Measurements from ENCODE around the gene TRIM31. TPM values are rescaled to one million over a fixed set of nuclear protein-coding genes. Genes with fewer than 3 reads are reported as not detected.
A peak's percentile ranks its signal among the peaks of the same experiment; 100 is the strongest.

Gene TRIM31
- total and polyA plus RNA-seq, 2 of the 4 experiments (the other 2 are of a cell fraction), result not detected

DNA sequence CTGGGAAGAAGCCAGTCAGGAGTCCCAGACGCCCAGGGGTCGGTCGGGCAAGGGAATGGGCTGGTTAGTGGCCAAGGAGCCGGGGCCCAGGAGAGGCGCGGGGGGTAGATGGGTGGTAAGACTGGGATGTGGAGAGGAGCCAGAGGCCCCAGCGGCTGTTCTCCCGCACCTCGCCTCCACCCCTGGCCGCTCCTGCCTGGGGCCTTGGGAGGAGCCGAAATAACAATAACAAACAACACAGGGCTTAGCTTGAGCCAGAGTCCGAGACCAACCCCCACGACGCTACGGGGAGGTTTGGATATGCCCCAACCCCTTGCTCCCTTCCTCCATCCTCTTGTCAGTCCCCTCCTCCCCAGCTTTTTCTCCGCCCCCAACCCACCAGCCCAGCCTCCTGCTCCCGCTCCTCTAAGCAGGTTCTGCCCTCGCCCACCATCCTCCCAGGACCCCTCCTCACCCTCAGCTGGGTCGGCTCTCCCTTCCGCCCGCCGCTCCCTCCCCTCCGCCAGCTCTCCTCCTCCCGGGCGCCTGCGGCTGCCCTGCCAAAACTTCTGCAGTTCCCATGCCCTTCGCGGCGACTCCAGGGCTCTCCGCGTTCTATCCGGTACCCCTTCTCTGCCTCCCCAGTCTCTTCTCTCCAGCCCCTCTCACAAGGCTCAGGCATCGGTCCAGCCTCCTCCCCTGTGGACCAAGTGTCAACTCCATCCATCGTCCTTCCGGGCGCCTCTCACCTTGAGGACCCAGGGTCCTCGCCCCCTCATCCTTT, 38.4 kb downstream of the TRIM31 start:
- peaks cover 81% of the 10 kb centered on the region for H3K27me3 ChIP-seq (ENCODE audit: control insufficient read depth, insufficient read depth, low read length)
- no peak overlapping the region for H2BK120ac ChIP-seq (ENCODE audit: low read depth, low read length)
- H3K14ac ChIP-seq (replicated peaks; ENCODE audit: low read depth, low read length), result no peak overlapping the region
- peaks cover 2% of the 10 kb centered on the region; the same call in 1 of the 2 replicates for H3K36me3 ChIP-seq (ENCODE audit: control insufficient read depth, insufficient read depth, low read length)
- ChIA-PET CTCF (interaction anchor here (0.6 kb wide), 1 partner anchor 20 kb away, joined by 3 read pairs; no protein-coding TSS in a partner anchor), POLR2A (ENCODE audit: unreplicated experiment) (no interaction called here)
- peak overlapping the region; percentile 18; the same call in 1 of the 2 replicates for H3K4me3 ChIP-seq (ENCODE audit: insufficient read depth, low read depth, low read length)
- intact Hi-C loops (cut with micrococcal nuclease), result no loop called here
- no peak for DNase-seq
- H2BK5ac ChIP-seq (ENCODE audit: low read depth, low read length, poor library complexity, severe bottlenecking), result no peak overlapping the region
- peaks cover 3% of the 10 kb centered on the region; the same call in 1 of the 2 replicates for H3K4me1 ChIP-seq (ENCODE audit: control insufficient read depth, insufficient read depth, low read length)
- BruUV-seq (replicated peaks), result no TSS peak
- H4K20me1 ChIP-seq (ENCODE audit: insufficient read depth, low read length), result no peaks in the 10 kb centered on the region
- H2AFZ ChIP-seq (replicated peaks; ENCODE audit: low read length, poor library complexity), result peak overlapping the region; percentile 76
- TF ChIP-seq NFE2L2 (IDR thresholded peaks at IDR 0.05; ENCODE audit: low read depth, low read length) (no peak), FOS (IDR thresholded peaks at IDR 0.05; ENCODE audit: low read depth, low read length) (no peak)
- H3K4me2 ChIP-seq (ENCODE audit: low read depth, low read length), result peak overlapping the region; percentile 65; the same call in 1 of the 2 replicates
- no peak overlapping the region for H2BK20ac ChIP-seq (ENCODE audit: low read depth, low read length)
- H3K56ac ChIP-seq (ENCODE audit: extremely low read depth, insufficient read depth, low read length), result no peak overlapping the region
- H3K4ac ChIP-seq (ENCODE audit: low read depth, low read length), result no peak overlapping the region
- no peak overlapping the region for H2BK15ac ChIP-seq (ENCODE audit: low read depth, low read length)
- no peak overlapping the region for H3K23ac ChIP-seq (ENCODE audit: low read depth, low read length)
- no peak overlapping the region for H2AK5ac ChIP-seq (ENCODE audit: low read depth, low read length)
- no peak overlapping the region for H3K18ac ChIP-seq (ENCODE audit: low read depth, low read length)
- dilution Hi-C loops (cut with HindIII; ENCODE audit: low sequenced_read_pairs, unreplicated experiment), result no loop called here
- no peak overlapping the region for H3K9ac ChIP-seq (ENCODE audit: low read depth, low read length)
- H3K9me1 ChIP-seq (ENCODE audit: insufficient read depth, low read length), result peaks cover 3% of the 10 kb centered on the region; the same call in 1 of the 2 replicates
- ATAC-seq (ENCODE audit: low read depth), result peak; percentile 28
- H4K91ac ChIP-seq (ENCODE audit: insufficient read depth, low read depth, low read length), result no peak overlapping the region
- 4% methylated on average over 17 of the region's 37 CpGs; no CpG with 5 or more reads in 1 of the 2 experiments for WGBS, 2 experiments (ENCODE audit: extremely low coverage in 2 of 2, insufficient read length in 1 of 2)
- no peaks in the 10 kb centered on the region for H3K9me3 ChIP-seq (ENCODE audit: control insufficient read depth, insufficient read depth, low read length)
- in situ Hi-C loops (cut with MboI; ENCODE audit: low sequenced_read_pairs), result no loop called here
- no peaks in the 10 kb centered on the region for H3K79me1 ChIP-seq (ENCODE audit: low read depth in 1 of 2, low read length in 2 of 2)
- no peak overlapping the region for H4K5ac ChIP-seq (ENCODE audit: low read depth, low read length)
- H3K27ac ChIP-seq (ENCODE audit: insufficient read depth, low read length), result no peak overlapping the region
- H4K8ac ChIP-seq (ENCODE audit: low read depth in 2 of 2, low read length in 2 of 2), result no peak overlapping the region
- peak overlapping the region; percentile 71 for H2AK9ac ChIP-seq (replicated peaks; ENCODE audit: low read depth, low read length, poor library complexity)
